ENCODE results near the gene FNDC4.
"Not testable (repeated sequence)": the region's sequence is repeated elsewhere in the genome, so short reads cannot be mapped to it uniquely, and the experiment has no call there.

The FNDC4 gene, protein sequence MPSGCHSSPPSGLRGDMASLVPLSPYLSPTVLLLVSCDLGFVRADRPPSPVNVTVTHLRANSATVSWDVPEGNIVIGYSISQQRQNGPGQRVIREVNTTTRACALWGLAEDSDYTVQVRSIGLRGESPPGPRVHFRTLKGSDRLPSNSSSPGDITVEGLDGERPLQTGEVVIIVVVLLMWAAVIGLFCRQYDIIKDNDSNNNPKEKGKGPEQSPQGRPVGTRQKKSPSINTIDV

DNA sequence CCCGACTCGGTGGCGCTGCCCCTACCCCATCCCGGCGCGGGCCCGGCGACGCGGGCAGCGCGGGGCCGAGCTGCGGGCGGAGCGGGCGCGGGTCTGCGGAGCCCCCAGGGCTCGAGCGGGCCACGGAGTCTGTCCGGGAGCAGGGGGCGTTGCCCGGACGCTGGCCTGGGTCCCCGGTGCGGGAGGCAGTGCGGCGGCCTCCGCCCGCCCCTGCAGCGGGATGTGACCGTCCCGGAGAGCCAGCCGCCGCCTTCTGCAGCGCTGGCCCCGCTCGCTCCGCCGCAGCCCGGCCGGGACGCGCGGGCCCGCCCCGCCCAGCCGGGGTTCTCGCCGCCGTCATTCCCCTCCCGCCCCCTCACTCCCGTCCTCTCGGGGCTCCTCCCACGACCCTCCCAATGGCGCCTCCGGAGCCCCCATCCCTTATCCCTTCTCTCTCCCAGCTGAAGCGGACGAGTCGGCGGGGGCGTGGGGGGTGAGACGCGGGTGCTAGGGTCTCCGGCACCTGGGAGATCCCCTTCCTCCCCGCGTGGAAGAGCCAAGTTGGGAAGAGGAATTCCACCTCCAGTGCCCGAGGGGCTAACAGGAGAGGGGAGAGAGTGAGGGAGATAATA, at the start of gene FNDC4:
Gene FNDC4, minus strand, starts transcription at position 257 of the 611 bp plus-strand sequence. CDS start 521 bp downstream, outside the sequence.
- peak; percentile 33 for DNase-seq

DNA sequence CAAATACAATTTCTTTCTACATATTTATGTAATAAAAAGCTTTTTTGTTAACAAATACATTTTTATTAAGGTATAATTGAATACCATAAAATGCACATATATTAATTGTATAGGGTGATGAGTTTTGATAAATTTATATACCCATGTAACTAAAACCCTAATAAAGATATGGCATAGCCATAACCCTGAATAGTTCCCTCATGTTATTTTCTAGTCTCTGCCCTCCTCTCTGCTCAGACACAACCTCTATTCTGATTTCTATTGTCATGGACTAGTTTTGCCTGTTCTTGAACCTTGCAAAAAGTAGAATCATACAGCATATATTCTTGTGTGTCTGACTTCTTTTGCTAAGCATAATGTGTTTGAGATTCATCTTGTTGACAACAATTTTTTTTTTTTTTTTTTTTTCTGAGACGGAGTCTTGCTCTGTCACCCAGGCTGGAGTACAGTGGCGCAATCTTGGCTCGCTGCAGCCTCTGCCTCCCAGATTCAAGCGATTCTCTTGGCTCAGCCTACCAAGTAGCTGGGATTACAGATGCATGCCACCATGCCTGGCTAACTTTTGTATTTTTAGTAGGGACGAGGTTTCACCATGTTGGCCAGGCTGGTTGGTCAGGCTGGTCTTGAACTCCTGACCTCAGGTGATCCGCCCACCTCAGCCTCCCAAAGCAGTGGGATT, 49.3 kb upstream of the FNDC4 start:
- DNase-seq, result no peak

DNA sequence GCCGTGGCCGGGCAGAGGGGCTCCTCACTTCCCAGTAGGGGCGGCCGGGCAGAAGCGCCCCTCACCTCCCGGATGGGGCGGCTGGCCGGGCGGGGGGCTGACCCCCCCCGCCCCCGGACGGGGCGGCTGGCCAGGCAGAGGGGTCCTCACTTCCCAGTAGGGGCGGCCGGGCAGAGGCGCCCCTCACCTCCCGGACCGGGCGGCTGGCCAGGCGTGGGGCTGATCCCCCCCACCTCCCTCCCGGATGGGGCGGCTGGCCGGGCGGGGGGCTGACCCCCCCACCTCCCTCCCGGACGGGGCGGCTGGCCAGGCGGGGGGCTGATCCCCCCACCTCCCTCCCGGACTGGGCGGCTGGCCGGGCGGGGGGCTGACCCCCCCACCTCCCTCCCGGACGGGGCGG, 44.6 kb upstream of the FNDC4 start:
- not testable (repeated sequence) for DNase-seq

DNA sequence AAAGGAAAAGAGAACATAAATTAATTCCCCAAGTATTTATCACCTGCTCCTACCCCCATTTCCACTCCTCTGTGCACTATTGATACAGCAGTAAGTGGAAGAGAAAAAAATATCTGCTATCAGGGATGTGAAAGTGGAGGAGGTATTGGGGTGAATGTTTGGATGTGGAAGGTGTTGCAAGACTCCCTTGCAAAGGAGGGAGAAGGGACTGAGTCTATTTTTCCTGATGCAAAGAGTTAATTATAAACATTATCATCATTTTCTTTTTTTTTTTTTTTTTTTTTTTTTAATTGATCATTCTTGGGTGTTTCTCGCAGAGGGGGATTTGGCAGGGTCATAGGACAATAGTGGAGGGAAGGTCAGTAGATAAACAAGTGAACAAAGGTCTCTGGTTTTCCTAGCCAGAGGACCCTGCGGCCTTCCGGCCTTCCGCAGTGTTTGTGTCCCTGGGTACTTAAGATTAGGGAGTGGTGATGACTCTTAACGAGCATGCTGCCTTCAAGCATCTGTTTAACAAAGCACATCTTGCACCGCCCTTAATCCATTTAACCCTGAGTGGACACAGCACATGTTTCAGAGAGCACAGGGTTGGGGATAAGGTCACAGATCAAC, 43.9 kb upstream of the FNDC4 start:
- not testable (repeated sequence) for DNase-seq

DNA sequence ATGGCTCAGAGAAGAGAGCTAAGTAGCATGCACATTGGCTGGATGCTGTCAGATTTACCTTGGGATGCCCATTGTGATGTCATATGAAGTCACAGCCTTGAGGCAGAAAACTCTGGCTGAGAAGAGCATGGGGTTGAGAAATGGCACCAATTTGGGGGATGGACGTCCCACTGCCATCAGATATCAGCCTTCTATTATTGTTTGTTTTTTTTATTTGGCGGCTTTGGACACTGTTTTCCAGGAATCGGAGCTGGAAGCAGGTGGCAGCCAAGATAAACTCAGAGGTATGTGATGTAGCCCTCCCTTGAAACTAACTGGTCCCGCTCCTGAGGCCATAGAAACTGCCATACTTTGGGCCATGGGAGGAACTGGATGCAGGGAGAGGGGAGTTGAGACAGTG, 42.3 kb upstream of the FNDC4 start:
- no peak for DNase-seq

DNA sequence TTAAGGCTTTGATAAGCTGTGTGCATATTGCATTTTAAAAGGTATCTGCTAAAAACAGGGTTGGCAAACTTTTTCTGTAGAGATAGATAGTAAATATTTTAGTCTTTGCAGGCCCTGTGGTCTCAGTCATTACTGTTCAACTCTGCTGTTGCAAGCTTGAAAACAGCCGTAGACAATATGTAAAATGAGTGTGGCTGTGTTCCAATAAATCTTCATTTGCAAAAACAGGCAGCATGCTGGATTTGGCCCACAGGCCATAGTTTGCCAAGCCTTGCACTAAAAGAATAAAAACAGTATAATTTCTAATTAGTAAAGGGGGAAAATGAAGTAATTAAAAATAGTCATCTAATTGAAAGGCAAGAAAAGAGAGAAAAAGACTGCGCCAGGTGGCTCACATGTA, 37.0 kb upstream of the FNDC4 start:
- DNase-seq, result no peak

DNA sequence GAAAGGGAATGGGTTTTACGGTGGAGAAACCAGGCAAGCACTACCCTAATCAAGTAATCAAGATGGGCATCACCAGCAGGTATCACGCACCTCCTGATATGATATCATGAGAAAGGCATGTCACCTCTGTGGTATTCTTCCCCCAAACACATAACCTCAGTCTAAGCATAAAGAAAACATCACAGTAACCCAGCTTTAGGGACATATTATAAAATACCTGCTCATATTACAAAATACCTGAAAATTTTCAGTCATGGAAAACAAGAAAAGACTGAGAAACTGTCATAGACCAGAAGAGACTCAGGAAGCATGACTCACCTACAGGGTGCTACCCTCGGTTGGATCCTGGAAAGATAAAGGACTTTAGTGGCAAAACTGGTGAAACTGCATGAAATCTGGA, 32.2 kb upstream of the FNDC4 start:
- DNase-seq, result no peak

DNA sequence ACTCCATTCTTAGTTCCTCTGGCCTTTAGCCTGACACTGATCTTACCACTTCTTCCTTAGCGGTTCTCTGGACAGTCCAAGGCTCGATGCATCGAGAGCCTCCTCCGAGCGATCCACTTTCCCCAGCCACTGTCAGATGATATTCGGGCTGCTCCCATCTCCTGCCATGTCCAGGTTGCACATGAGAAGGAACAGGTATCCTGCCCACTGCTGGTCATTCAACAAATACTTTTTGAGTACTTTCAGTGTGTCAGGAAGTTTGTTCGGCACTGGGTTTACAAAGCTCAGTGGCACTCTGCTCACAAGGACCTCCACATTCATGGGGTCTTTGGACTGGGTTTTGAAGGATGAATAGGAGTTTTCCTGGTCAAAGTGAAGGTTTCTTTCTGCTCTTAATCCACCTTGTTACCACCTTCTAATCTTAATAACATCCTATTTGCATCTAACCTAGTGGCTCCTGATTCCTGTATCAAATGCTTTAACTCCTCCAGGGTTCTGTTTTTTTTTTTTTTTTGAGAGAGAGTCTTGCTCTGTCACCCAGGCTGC, 27.5 kb upstream of the FNDC4 start:
- no peak for DNase-seq

DNA sequence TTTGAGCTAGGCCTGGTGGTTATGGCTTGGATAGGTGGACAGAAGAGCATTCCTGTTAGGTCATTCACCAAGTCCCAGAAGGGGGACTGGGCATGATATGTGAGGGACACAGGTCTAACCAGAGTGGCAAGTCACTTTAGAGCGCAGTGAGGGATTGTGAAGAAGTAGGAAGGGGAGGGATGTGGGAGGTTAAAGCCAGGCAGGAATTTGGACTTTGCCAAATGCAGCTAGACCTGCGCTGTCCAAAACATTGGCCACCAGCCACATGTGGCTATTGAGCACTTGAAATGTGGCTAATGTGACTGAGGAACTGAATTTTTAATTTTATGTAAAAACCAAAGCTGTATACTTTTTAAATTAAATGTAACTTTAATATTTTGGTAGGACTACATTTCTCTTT, 25.3 kb upstream of the FNDC4 start:
- DNase-seq, result no peak

DNA sequence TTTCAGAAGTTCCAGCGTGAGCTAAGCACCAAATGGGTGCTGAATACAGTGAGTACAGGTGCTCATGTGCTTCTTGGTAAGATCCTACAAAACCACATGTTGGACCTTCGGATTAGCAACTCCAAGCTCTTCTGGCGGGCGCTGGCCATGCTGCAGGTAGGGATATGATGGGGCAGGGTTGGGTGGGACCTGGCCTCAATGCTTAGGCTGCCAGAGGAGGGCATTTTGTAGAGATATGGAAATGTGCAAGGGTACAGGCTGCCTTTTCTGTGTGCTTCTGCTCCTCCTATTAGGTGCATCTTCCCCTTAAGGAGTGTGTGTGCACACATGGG, 23.7 kb upstream of the FNDC4 start:
- DNase-seq, result no peak

DNA sequence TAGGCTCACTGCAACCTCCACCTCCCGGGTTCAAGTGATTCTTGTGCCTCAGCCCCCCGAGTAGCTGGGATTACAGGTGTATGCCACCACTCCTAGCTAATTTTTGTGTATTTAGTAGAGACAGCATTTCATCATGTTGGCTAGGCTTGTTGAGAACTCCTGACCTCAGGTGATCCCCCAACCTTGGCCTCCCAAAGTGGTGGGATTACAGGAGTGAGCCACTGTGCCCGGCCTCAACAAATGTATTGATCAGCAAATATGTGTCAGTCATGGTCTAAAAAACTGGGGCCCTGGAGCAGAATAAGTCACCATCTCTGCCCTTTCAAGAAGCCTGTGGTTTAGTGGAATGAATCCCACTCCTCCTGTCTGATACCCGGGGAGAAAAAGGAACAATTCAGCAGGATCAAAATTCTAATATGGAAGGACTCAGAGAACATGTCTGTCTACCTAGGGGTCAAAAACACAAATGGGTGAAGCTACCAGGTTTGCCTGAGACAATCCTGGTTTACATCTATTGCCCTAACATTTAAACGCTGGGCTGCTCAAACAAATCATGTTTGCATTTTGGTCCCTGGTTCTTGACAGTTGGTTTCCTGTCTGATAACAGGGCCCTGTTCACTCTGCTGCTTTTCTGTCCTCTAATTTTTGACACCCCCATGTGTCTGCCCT, 23.2 kb upstream of the FNDC4 start:
- DNase-seq, result no peak

DNA sequence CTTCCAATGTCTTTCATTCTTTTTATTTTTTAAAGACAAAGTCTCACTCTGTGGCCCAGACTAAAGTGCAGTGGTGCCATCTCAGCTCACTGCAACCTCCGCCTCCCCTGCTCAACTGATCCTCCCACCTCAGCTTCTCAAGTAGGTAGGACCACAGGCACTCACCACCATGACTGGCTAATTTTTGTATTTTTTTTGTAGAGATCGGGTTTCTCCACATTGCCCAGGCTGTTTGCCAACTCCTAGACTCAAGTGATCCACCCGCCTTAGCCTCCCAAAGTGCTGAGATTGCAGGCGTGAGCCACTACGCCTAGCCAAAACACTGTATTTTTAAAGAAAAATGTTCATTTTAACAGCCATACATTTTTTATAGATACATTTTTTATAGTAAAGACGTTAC, 14.3 kb upstream of the FNDC4 start:
- no peak for DNase-seq

DNA sequence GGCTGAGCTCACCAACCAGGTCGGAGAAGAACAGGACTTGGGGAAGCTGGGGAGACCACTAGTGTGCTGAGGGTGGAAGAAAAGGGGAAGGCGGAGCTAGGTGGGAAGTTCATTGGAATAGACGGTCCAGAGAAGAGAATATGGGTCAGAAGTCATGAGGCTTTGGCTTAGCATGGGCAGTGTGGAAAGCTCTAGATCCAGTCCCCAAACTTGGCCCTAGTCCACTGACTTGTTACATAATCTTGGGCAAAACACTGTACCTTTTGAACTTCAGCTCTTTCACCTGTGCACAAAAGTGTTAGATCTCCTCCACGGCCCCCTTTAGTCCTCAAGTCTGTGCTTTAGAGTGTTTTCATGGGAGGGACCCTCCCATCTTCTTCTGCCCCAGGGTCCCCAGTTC, 12.3 kb upstream of the FNDC4 start:
- no peak for DNase-seq

DNA sequence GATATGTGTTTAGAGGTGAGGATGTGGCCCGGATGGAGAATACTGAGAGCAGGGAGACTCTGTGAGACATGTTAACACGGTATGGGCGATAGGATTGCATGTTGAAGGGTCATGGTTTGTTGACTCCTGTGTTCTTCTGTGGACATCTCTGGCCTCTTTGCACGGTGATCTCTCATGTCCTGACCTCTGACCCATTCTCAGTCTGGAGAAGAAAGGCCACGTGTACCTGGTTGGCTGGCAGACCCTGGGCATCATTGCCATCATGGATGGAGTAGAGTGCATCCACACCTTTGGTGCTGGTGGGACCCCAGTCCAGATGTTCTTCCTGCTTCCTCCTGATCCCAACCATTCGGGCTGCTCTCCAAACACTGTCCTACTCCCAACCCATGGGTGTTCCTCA, 11.6 kb upstream of the FNDC4 start:
- no peak for DNase-seq

DNA sequence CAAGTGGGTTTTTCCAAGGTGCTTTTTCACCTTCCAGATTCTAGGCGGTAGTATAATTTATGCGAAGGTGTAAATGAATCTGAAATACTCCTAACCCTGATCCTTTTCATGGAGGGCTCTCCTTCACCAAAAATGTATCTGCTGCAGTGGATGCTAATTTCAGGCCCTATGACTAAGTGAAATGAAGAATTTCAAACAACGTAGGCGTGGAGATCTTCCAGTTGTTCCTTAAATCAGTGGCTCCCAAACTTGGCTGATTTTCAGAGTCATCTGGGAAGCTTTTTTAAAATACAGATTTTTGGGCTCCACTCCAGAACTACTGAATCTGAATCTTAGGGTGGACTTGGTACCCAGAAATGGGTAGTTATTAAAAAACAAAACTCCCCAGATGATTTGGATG, 7.1 kb upstream of the FNDC4 start:
- no peak for DNase-seq

DNA sequence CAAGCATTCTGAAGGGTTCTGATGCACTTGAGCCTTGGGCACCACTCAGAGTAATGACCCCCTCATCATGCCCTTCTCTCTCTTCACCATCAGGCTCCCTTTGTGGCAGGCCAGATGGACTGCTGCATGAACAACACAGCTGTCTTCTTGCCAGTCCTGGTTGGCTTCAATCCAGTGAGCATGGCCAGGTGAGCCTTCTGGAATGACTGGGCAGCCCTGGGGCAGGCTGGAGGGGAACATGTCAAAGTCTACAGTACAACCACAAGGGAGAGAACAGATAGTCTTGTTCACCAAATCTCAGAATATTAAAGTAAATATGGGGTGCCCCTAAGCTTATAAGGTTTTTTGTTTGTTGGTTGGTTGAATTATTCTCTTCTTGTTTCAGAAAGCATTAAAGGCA, 6.0 kb upstream of the FNDC4 start:
- DNase-seq, result no peak

DNA sequence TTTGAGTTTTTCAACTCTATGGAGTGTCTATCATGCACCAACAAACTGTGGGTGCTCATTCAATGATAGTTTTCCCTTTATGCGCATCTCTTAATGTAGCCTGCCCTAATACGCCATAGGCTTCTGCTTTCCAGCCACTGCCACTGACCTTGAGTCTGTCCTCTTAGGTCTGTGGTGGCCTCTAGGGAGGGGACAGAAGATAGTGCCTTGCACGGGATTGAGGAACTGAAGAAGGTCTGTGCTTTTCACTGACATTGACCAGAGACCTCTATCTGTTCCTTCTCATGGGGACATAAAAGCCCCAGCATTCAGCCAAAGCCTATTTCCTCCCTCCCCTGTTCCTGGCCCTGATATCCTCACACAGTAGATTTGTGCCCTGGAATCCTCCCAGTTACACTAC, 4.0 kb upstream of the FNDC4 start:
- DNase-seq, result no peak

DNA sequence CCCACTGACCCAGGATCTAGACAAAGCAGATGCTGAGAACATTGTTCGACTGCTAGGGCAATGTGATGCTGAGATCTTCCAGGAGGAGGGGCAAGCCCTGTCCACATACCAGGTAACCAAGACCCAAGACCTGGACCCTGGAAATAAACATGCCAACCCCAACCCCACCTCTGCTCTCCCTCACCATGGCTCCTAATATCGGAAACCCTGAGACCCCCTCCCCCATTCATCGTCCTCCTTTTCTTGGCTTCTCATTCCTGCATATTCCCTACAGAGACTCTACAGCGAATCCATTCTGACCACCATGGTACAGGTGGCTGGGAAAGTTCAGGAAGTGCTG, 2.3 kb upstream of the FNDC4 start:
- no peak for DNase-seq

DNA sequence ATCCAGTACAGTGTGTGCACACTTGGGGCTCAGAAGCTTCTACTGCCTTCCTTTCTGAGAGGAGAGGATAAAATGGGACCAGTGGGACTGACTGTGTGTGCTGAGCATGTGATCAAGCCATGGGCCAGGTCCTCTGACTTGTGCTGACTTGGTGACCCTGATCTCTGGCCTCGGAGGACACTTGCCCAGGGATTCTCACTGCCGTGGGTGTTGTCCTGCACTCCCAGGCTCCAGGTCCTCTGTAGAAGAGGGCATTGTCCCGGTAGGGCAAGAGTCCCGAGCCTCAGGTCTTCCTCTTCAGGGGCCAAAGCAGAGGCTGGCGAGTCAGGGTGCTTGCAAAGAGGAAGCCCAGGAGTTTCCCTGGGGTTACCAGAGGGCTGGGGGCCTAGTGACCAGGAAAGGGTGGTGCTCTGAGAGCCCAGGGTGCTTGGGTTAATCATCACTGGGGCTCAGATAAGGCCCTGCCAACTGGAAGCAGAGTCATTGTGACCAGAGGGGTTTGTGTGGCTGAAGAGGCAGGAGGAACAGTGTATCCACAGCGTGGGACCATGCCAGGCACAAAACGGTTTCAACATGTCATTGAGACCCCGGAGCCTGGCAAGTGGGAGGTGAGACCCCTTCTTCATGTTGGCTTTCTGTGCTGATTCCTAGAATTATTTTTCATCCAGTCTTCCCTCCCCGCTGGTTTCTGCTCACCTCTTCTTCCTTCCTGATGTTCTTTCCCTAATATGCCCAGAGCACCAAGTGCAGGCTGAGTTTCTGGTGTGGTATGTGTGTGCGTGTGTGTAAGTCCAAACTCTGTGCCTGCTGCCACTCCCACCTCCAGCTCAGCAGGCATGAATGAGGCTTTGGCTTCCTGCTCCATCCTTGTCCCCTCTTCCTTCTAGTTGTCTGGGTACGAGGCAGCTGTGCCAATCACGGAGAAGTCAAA, 1.6 kb upstream of the FNDC4 start, which contains the start of gene GCKR:
Gene GCKR, plus strand, starts transcription at position 483 of the 931 bp plus-strand sequence. Its CDS starts 66 bp downstream, at position 549.
- DNase-seq, result no peak

DNA sequence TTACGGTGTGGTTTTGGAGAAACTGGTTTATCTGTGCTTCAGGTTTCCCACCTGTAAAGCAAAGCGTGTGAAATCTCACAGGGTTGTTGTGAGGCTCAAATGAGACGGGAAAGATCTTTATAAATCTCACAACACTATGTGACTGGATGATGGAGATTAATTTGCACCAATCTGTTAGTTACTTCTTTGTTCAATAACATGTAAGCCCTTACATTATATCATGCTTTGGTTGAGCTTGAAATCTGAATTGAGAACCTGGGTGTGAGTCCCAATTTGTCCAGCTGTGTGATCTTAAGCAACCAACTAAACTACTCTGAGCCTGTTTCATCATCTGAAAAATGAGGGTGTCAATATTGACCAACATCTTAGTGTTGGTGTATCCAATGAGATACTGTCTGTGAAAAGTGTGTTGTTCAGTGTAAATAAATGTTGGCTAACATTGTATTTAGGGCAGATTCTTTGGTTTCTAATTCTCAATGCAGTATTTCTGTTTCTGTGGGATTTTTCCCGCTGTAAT, 898 bp upstream of the FNDC4 start:
- no peak for DNase-seq

DNA sequence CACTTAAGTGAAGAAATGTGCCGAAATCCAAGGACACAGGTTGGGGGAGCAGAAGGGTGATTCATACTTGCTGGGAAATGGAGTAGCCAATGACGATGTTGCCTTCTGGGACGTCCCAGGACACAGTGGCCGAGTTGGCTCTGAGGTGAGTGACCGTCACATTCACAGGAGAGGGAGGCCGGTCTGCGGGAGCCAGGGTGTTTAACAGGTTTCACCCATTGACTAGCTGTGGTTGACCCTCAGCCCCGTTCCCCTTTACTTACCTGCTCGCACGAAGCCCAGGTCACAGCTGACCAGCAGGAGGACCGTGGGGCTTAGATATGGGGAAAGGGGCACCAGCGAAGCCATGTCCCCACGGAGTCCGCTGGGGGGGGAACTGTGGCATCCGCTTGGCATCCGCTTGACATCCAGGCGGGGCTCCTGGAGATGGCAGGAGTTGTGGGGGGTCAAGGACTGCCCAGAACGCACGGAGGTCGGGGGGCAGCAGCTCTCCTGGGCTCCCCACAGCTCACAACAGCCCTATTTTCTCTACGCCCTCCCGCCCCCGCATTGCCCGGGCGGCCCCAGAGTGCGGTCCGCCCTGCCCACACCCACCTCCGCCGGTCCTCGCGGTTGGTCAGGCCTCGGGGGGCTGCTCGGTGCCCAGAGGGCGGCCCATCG, 586 bp downstream of the FNDC4 start:
- DNase-seq, result no peak

DNA sequence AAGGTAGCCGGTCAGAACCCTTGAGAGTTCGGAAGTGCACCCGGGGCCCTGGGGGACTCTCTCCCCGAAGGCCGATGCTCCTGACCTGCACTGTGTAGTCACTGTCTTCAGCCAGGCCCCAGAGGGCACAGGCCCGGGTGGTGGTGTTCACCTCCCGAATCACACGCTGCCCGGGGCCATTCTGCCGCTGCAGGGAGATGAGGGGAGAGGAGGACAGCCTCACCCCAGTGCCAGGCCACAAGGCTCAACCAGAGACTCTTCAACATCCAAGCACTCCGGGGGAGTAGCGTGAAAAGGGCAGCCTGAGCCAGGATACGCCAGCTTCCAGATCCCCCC, 1.1 kb downstream of the FNDC4 start:
- DNase-seq, result no peak

Measured in NCI-H2227 treated with DMSO at 0.1 percent for 48 hours (cell line).